Uterus (tissue), 4 donors: ENCODE measurements around the gene CRIP2. TPM values are rescaled to one million over a fixed set of nuclear protein-coding genes. Genes with fewer than 3 reads are reported as not detected.

ENCODE experiments used
- DNase-seq, 2 donors: peaks; one replicate each; pipeline ENCODE4 v3.0.0-alpha.2; 2019 to 2020
- H3K27ac ChIP-seq, 2 donors: fragments of 200-600 bp; sonication (generic); 1 replicate in 1 of 2; 2 replicates in 1 of 2; pipeline ENCODE4 v1.5.1; 2016 to 2018
- H3K27me3 ChIP-seq, 2 donors: fragments of 200-600 bp; sonication (generic); one replicate each; pipeline ENCODE4 v1.5.1; 2018 to 2019; ENCODE audit warnings: control low read depth in 1 of 2
- H3K36me3 ChIP-seq, 2 donors: fragments of 200-600 bp; sonication (generic); one replicate each; pipeline ENCODE4 v1.5.1; 2019; ENCODE audit warnings: control low read depth in 1 of 2
- H3K4me1 ChIP-seq, 2 donors: fragments of 200-600 bp; sonication (generic); one replicate each; pipeline ENCODE4 v1.5.1; 2018 to 2019; ENCODE audit warnings: control low read depth in 1 of 2
- H3K4me3 ChIP-seq, 2 donors: fragments of 200-600 bp; sonication (generic); 1 replicate in 1 of 2; 2 replicates in 1 of 2; pipeline ENCODE4 v1.5.1; 2018 to 2019; ENCODE audit warnings: mild to moderate bottlenecking in 1 of 2
- H3K9me3 ChIP-seq, 2 donors: fragments of 200-600 bp; sonication (generic); one replicate each; pipeline ENCODE4 v1.5.1; 2019; ENCODE audit warnings: control low read depth in 1 of 2
- CTCF ChIP-seq, 4 experiments: fragments of 200-600 bp in 2 of 4; fragments of 450-650 bp in 2 of 4; sonication (generic) in 2 of 4; IDR thresholded peaks; one replicate each; pipeline ENCODE4 v1.5.1; 2016 to 2019; ENCODE audit warnings: antibody characterized with exemption in 4 of 4, mild to moderate bottlenecking in 2 of 4, moderate library complexity in 1 of 4
- POLR2A ChIP-seq, 2 donors: fragments of 450-650 bp; IDR thresholded peaks; one replicate each; pipeline ENCODE4 v1.6.1; 2016; ENCODE audit warnings: antibody characterized with exemption in 2 of 2, mild to moderate bottlenecking in 1 of 2, moderate library complexity in 1 of 2
- intact Hi-C: fragments of 100-400 bp; cut with DNase I; formaldehyde crosslinking; loops from one replicate; pipeline ENCODE4 v1.15.1; 2023; ENCODE audit warnings: low total_unique reads
- total RNA-seq, 4 donors: library from RNA; depleted of rRNA in 3 of 4; stranded (reverse); fragments of >200 nt in 3 of 4; gene quantifications; one replicate each; pipeline versions ENCODE4 v1.1.0 to v1.2.4, GENCODE V29; 2014 to 2023
- donor health status: DM: yes; HTN: yes; CAD: no.

Gene CRIP2
- total RNA-seq, 4 donors from 2014 or later, result 76.1 to 377 (median 163) TPM

GRCh38 chr14:105450864-105451720, 23.5 kb upstream of the CRIP2 start:
- no peak for TF ChIP-seq POLR2A (IDR thresholded peaks at IDR 0.05)
- TF ChIP-seq CTCF (IDR thresholded peaks at IDR 0.05), result no peak
- intact Hi-C loops, result no loop called here
- DNase-seq, result peak in 1 of 2 donors; percentile 13
- no peaks in the 10 kb centered on the region for H3K27me3 ChIP-seq
- no peaks in the 10 kb centered on the region for H3K9me3 ChIP-seq
- H3K36me3 ChIP-seq, result no peaks in the 10 kb centered on the region
- no peak overlapping the region for H3K27ac ChIP-seq
- no peak overlapping the region for H3K4me3 ChIP-seq
- H3K4me1 ChIP-seq, result no peaks in the 10 kb centered on the region

- intact Hi-C loops, result no loop called here
- Histone ChIP-seq H3K36me3 (no peaks in the 10 kb centered on the region), H3K4me3 (no peak overlapping the region), H3K27me3 (no peaks in the 10 kb centered on the region), H3K9me3 (no peaks in the 10 kb centered on the region), H3K27ac (no peak overlapping the region), H3K4me1 (no peaks in the 10 kb centered on the region)
- peak in 1 of 2 donors; percentile 9 for DNase-seq
- TF ChIP-seq CTCF (IDR thresholded peaks at IDR 0.05), result no peak
- TF ChIP-seq POLR2A (IDR thresholded peaks at IDR 0.05), result no peak
Measured at GRCh38 chr14:105452963-105453362, 21.7 kb upstream of the CRIP2 start.

- Histone ChIP-seq H3K9me3 (no peaks in the 10 kb centered on the region), H3K4me3 (no peak overlapping the region), H3K27ac (no peak overlapping the region), H3K4me1 (no peaks in the 10 kb centered on the region), H3K27me3 (no peaks in the 10 kb centered on the region), H3K36me3 (no peaks in the 10 kb centered on the region)
- DNase-seq, result no peak
- no peak for TF ChIP-seq POLR2A (IDR thresholded peaks at IDR 0.05)
- no peak for TF ChIP-seq CTCF (IDR thresholded peaks at IDR 0.05)
- intact Hi-C loops, result no loop called here
Measured at GRCh38 chr14:105453847-105454246, 20.8 kb upstream of the CRIP2 start.

GRCh38 chr14:105455086-105455640, 19.5 kb upstream of the CRIP2 start:
- no peak overlapping the region for H3K27ac ChIP-seq
- intact Hi-C loops, result no loop called here
- no peaks in the 10 kb centered on the region for H3K36me3 ChIP-seq
- TF ChIP-seq POLR2A (IDR thresholded peaks at IDR 0.05) (no peak), CTCF (IDR thresholded peaks at IDR 0.05) (no peak)
- DNase-seq, result no peak
- no peaks in the 10 kb centered on the region for H3K9me3 ChIP-seq
- H3K4me3 ChIP-seq, result no peak overlapping the region
- H3K4me1 ChIP-seq, result no peaks in the 10 kb centered on the region
- H3K27me3 ChIP-seq, result no peaks in the 10 kb centered on the region
